Globus pallidus (tissue), 1 donor: ENCODE measurements around the gene FBXO5.
"Not testable (repeated sequence)": the region's sequence is repeated elsewhere in the genome, so short reads cannot be mapped to it uniquely, and the experiment has no call there.

Experiments
- DNase-seq: peaks from one replicate; pipeline ENCODE4 v3.0.0-alpha.2; 2015; ENCODE audit warnings: low spot score

Gene FBXO5, protein sequence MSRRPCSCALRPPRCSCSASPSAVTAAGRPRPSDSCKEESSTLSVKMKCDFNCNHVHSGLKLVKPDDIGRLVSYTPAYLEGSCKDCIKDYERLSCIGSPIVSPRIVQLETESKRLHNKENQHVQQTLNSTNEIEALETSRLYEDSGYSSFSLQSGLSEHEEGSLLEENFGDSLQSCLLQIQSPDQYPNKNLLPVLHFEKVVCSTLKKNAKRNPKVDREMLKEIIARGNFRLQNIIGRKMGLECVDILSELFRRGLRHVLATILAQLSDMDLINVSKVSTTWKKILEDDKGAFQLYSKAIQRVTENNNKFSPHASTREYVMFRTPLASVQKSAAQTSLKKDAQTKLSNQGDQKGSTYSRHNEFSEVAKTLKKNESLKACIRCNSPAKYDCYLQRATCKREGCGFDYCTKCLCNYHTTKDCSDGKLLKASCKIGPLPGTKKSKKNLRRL

GRCh38 chr6:152982904-152983636 is at the start of gene FBXO5:
TSS of gene FBXO5 (minus strand) at chr6:152983041. CDS start at chr6:152982959, 82 bp downstream.
- peak; percentile 98 for DNase-seq

DNA sequence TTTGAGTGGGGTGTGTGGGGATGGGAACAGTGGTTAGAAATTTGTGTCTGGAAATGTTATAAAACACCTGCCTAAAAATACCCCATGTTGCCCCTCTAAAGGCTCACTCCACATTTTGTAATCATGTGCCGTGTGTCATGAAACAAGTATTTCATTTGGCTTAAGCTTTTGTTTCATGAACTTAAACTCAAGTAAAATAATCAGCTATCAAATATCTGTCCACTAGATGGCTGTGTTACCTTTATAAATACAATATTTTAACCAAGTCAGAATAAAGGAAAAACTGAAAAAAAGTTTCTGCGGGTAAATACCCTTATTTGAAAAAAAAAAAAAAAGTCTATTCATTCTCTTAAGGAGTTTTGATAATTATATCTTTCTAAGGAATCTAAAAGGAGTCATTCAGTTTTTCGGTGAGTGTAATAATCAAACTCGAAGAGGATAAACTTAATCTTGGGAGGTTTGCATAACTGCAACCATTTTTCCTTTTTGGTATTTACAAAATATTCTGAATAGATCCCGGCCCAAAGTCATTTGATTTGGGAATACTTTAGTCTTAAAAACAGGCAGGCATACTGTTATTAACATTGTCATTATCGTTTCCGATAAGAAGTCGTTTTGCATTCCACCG is 49.5 kb upstream of the FBXO5 start:
- peak; percentile 25 for DNase-seq

DNA sequence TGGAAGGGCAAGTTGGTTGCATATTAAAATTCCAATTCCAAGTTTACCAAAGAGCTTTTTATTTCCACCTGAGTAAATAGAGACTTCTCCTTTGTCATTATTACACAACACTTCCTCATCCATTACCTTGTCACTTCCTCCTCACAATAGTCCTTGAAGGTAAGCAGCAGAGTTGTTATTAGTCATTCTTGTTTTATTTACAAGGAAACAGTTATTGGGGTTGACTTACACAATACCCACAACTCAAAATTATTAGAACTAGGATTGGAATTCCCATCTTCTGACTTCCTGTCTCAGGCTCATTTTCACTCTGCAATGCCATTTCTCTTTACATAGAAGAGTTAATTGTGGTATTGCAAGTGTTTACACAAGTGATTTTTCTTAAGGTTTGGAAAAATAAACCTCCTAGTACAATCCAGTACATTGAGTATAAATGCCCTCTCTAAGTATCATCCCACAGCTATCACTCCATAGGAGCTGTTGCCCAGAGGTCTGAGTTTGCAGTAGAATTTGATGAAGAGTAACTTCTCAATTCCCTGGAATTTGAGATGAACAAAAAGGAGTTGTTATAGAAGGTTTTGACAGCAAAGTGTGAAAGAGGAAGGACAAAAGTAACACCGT is 48.6 kb upstream of the FBXO5 start:
- DNase-seq, result no peak

- DNase-seq, result no peak
These were observed 46.1 kb upstream of the FBXO5 start for GRCh38 chr6:153028963-153029362.

DNA sequence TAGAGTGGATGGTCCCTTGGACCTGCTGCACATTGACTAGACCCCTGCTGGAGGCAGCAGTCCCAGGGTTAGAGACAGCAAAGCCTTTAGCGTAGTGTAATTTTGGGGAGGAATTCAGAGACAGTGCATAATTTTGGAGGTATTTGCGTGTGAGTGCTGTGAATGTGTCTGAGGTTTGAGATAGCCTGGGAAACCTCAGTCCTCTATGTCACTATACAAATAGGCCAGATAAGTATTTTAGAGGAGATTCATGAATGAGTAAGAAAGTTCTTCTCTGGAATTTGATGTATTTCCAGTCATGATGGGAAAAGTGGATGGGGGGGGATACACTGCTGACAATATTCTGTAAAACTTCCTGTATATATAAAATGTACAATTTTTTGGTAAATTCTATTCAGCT is 45.4 kb upstream of the FBXO5 start:
- no peak for DNase-seq

GRCh38 chr6:153027480-153027879 is 44.6 kb upstream of the FBXO5 start:
- no peak for DNase-seq

GRCh38 chr6:153024709-153025017 is 41.8 kb upstream of the FBXO5 start:
- DNase-seq, result no peak

GRCh38 chr6:153023977-153024708 is 41.3 kb upstream of the FBXO5 start:
- DNase-seq, result peak; percentile 47

DNA sequence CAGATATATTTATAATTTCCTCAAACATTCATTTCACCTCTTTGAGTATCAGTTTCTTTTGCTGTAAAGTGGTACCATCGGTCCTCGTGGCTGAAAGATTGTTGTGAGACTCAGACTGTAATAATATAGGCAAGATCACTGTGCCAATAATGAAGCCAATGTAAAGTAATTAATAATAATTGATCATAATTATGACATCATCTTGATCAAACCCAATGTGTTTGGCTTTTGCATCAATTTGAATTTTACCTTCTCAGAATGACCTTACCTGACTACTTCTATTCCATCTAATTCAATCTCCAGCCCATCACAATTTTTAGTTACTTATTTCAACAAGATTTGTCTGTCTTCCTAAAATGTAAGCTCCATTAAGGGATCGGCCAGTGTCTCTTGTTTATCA is 35.5 kb upstream of the FBXO5 start:
- DNase-seq, result no peak

GRCh38 chr6:153016846-153017245 is 34.0 kb upstream of the FBXO5 start:
- no peak for DNase-seq

- DNase-seq, result no peak
These were observed 32.3 kb upstream of the FBXO5 start for GRCh38 chr6:153015094-153015640.

DNA sequence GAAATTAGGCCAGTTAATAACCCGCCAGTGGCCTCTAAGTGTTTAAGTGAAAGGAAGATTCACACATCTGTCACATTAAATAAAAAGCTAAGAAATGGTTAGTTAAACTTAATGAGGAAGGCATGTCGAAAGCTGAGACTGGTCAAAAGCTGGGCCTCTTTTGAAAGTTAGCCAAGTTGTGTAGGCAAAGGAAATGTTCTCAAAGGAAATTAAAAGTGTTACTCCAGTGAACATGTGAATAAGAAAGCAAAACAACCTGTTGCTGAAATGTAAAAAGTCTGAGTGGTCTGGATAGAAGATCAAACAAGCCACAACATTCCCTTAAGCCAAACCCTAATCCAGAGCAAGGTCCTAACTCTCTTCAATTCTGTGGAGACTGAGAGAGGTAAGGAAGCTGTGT is 30.6 kb upstream of the FBXO5 start:
- no peak for DNase-seq

- no peak for DNase-seq
These were observed 30.0 kb upstream of the FBXO5 start for GRCh38 chr6:153012856-153013255.

DNA sequence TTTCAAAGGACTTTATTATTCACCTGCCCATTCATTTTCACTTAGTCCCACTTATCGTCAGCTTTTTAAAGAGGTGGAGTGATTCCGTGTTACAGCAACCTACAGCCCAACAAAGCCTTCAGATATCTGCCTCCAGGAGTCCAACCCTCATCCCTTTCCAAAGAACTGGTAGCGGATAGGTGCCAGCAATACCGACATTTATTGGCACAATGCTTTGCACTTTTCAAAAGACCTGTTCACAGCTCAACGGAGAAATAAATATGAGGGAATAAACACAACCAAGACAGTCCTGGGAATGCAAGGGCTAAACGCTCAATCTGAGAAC is 20.5 kb upstream of the FBXO5 start:
- peak; percentile 10 for DNase-seq

DNA sequence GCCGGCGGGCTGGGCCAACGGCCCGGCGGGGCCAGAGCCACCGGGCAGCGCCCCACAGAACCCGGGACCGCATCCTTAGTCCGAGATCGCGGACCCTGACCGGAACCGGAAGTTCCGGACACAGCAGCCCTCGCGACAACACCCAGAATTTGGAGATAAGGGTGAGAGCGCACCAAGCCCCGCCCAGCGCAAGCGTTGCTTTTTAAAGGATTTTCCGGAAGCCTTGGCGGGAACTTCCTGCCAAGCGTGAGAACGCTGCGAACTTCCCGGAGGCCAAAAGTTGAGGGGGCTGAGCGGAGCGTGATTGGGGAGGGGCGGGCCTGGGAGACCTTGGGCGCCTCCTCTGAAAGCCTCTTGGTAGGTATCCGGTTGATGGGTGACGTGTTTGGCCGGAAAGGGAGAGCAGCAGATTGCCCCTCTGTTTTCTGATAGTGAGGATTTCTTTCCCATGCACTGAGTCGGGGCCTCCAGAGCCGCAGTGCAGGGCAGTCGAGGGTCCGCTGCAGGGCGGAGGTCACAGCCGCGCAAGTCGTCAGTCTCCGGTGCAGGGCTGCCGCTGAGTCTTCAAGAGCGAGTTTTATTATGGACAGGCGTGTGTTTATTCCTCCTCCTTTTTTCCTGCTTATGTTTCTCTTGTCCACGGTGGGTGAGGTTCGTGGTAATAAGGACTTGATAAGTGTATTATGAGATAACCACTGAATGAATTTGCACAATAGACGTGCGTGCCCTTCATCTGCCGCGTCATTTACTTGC is 19.9 kb upstream of the FBXO5 start, which contains the start of gene MTRF1L:
TSS of gene MTRF1L (minus strand) at position 97 of the 753 bp plus-strand sequence. CDS start at position 73, 24 bp downstream.
- peak; percentile 92 for DNase-seq

DNA sequence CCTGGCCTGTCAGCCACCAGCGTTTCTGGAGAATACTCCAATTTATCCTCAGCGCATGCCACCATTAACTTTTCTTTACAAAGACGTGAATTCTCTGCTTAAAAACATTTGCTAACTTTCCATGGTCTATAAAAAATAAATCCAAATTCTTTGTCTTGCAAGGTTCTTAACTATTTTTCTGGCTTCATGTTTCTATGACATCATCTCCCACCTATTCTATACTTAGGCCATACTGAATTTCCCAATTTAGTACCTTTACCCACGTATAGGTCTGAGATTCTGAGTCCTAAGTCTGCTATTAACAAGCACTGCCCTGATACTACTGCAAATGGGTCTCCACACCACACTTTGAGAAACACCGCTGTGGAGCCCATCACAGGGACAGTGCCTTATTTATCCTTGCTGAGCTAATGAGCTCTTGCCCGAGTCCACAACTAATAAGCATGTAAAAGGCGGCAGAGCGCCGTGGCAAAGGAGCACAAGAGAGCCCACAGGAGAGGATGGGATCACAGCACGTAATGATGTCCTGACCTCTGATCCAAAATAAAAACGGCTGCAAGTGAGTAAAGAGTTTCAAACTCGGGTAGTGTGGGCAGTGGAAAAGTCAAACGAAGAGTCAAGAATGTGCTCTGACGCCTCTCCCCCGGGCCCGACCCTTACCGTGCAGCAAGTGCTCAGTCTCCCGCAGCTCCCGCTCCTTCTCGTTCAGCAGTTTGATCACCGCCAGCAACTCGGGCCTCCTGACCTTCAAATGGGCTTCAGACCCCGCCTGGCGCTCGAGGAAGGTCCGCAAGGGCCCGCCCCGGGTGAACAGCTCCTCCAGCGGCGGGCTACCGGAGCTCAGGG is 19.1 kb upstream of the FBXO5 start:
- DNase-seq, result peak; percentile 12

DNA sequence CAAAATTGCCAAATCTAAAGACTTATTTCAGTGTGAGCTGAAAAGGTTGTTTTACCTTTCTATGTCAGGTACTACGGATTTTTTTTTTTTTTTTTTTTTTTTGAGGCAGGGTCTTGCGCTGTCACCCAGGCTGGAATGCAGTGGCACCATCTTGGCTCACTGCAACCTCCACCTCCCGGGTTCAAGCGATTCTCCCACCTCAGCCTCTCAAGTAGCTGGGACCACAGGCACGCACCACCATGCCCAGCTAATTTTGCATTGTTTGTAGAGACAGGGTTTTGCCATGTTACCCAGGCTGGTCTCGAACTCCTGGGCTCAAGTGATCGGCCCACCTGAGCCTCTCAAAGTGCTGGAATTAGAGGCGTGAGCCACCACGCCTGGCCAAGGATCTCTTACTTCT is 17.9 kb upstream of the FBXO5 start:
- DNase-seq, result not testable (repeated sequence)

GRCh38 chr6:153000243-153000642 is 17.4 kb upstream of the FBXO5 start:
- no peak for DNase-seq

GRCh38 chr6:152999538-152999937 is 16.7 kb upstream of the FBXO5 start:
- DNase-seq, result not testable (repeated sequence)

GRCh38 chr6:152993847-152994246 is 11.0 kb upstream of the FBXO5 start:
- no peak for DNase-seq
